Smooth muscle cell (in vitro differentiated cells): ENCODE data around the gene MCU. TPM values are rescaled to one million over a fixed set of nuclear protein-coding genes. Genes with fewer than 3 reads are reported as not detected.

Experiments
- DNase-seq: peaks from one replicate; lab custom pipeline; 2025; ENCODE audit not compliant: unreplicated experiment; lab: John Stamatoyannopoulos, UW
- H2AFZ ChIP-seq: fragments of 200-600 bp; sonication (generic); 2 replicates; pipeline ENCODE4 v1.6.0; 2016; ENCODE audit warnings: antibody characterized with exemption, low read depth, mild to moderate bottlenecking
- H3F3A ChIP-seq: fragments of 200-600 bp; sonication (generic); 2 replicates; pipeline ENCODE4 v1.6.0; 2017; ENCODE audit warnings: antibody characterized with exemption, low read depth
- H3K27ac ChIP-seq: fragments of 200-600 bp; sonication (generic); 2 replicates; pipeline ENCODE4 v1.5.1; 2016; ENCODE audit warnings: low read depth, mild to moderate bottlenecking
- H3K27me3 ChIP-seq: fragments of 200-600 bp; sonication (generic); 2 replicates; pipeline ENCODE4 v1.6.1; 2016; ENCODE audit warnings: low read depth, mild to moderate bottlenecking
- H3K36me3 ChIP-seq: fragments of 200-600 bp; sonication (generic); 2 replicates; pipeline ENCODE4 v1.5.1; 2016; ENCODE audit warnings: low read depth
- H3K4me1 ChIP-seq: fragments of 200-600 bp; sonication (generic); 2 replicates; pipeline ENCODE4 v1.5.1; 2016; ENCODE audit warnings: low read depth
- H3K4me2 ChIP-seq: fragments of 200-600 bp; sonication (generic); 2 replicates; pipeline ENCODE4 v1.6.0; 2016; ENCODE audit warnings: mild to moderate bottlenecking
- H3K4me3 ChIP-seq: fragments of 200-600 bp; sonication (generic); 2 replicates; pipeline ENCODE4 v1.5.1; 2016; ENCODE audit warnings: mild to moderate bottlenecking
- H3K79me2 ChIP-seq: fragments of 200-600 bp; sonication (generic); 2 replicates; pipeline ENCODE4 v1.6.0; 2016; ENCODE audit warnings: low read depth, mild to moderate bottlenecking
- H3K9ac ChIP-seq: fragments of 200-600 bp; sonication (generic); 2 replicates; pipeline ENCODE4 v1.6.0; 2016; ENCODE audit warnings: low read depth
- H3K9me3 ChIP-seq: fragments of 200-600 bp; sonication (generic); replicated peaks from 2 replicates; pipeline ENCODE4 v1.5.1; 2016; ENCODE audit warnings: low read depth
- H4K20me1 ChIP-seq: fragments of 200-600 bp; sonication (generic); 2 replicates; pipeline ENCODE4 v1.6.0; 2016; ENCODE audit warnings: low read depth
- WGBS: methylation state at CpG from one replicate; pipeline ENCODE4 v1.1.7; 2016; ENCODE audit warnings: low lambda C conversion rate; 5-methylcytosine and 5-hydroxymethylcytosine counted together
- polyA plus RNA-seq: library from polyadenylated mRNA; unstranded; fragments of >200 nt; fragmentation: Nextera tagmentation; extraction: Ambion mirVana; gene quantifications from 2 replicates; pipeline ENCODE4 v1.2.1, GENCODE V29; 2016
- total RNA-seq: library from RNA; depleted of rRNA; stranded (reverse); fragments of >200 nt; gene quantifications from 2 replicates; pipeline ENCODE4 v1.2.3, GENCODE V29; 2014
- TF ChIP-seq, protein P1 (sequence below): fragments of 200-600 bp; sonication (generic); IDR thresholded peaks from 2 replicates; pipeline ENCODE4 v1.5.1; 2017; ENCODE audit warnings: borderline replicate concordance, mild to moderate bottlenecking, antibody characterized with exemption; ENCODE audit not compliant: insufficient read depth, poor library complexity, severe bottlenecking

The MCU gene
- total and polyA plus RNA-seq, 2 experiments from 2014 or later: 15.4 to 30.4 TPM

DNA sequence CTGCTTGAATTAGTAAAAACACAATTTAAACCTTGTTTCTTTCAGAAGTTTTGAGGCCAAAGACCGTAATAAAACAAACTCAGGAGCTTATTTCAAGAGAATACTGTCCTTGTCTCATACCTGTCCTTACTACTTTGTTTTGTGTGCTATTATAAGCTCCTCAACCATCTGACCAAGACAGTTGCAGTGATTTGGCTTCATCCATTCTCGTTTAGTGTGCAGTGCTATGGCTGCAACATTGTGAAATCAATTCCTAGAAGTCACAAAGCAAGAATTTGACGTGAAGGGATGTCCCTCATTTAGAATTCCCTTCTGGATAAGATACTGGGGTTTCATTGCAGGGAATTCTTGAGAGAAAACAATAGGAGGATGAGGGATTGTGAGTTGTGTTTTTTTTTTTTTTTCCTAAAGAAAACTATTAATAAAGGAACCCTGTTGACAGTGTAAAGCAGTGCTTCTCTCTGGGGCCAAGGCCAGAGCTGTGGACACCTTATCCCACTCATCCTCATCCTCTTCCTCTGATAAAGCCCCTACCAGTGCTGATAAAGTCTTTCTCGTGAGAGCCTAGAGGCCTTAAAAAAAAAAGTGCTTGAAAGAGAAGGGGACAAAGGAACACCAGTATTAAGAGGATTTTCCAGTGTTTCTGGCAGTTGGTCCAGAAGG, 201.3 kb downstream of the MCU start, which contains the start of gene OIT3:
TSS of gene OIT3 (plus strand) at position 604 of the 663 bp plus-strand sequence. CDS start 60 bp downstream, outside the sequence.
- no peaks in the 10 kb centered on the region for H3F3A ChIP-seq
- H3K9me3 ChIP-seq: no peaks in the 10 kb centered on the region
- H3K27ac ChIP-seq: no peak within 1 kb of the TSS
- TF ChIP-seq, protein P1, sequence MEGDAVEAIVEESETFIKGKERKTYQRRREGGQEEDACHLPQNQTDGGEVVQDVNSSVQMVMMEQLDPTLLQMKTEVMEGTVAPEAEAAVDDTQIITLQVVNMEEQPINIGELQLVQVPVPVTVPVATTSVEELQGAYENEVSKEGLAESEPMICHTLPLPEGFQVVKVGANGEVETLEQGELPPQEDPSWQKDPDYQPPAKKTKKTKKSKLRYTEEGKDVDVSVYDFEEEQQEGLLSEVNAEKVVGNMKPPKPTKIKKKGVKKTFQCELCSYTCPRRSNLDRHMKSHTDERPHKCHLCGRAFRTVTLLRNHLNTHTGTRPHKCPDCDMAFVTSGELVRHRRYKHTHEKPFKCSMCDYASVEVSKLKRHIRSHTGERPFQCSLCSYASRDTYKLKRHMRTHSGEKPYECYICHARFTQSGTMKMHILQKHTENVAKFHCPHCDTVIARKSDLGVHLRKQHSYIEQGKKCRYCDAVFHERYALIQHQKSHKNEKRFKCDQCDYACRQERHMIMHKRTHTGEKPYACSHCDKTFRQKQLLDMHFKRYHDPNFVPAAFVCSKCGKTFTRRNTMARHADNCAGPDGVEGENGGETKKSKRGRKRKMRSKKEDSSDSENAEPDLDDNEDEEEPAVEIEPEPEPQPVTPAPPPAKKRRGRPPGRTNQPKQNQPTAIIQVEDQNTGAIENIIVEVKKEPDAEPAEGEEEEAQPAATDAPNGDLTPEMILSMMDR: no peak
- no peaks in the 10 kb centered on the region for H3K27me3 ChIP-seq
- no peak for DNase-seq
- H3K36me3 ChIP-seq: no peaks in the 10 kb centered on the region
- H3K4me1 ChIP-seq: peaks cover 4% of the 10 kb centered on the region
- no peaks in the 10 kb centered on the region for H4K20me1 ChIP-seq
- H3K4me3 ChIP-seq: no peak within 1 kb of the TSS
- no peak within 1 kb of the TSS for H3K4me2 ChIP-seq
- H3K79me2 ChIP-seq: no peaks in the 10 kb centered on the region
- no peak within 1 kb of the TSS for H2AFZ ChIP-seq
- WGBS: 60% methylated on average over 4 of the region's 4 CpGs
- H3K9ac ChIP-seq: no peak within 1 kb of the TSS

DNA sequence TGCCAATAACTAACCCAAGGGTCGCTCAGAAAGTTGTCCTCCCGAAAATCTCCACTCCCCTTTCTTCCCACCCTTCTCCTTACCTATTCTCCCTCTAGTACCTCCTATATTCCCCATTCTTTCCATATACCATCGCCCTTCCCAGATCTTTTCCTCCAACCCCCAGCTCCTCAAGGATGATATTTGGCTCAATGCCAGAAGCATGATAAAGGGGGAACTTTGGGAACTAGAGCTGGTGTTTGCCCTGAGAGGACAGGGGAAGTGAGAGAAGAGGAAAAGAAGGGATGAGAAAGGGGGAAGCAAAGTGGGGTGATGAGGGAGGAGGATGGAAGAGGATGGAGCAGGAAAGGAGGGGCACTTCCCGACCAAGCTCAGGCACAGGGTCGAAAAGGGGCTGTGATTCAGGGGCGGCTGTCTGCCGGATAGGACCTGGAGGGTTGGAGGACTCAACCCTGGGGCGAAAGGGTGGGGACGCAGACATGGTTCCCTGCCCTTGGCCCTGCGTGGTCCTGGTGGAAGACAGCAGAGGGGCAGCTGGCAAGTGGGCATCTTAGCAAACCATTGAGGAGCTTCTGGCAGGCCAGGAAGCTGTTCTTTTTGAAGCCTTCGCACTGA, 203.4 kb downstream of the MCU start:
- Histone ChIP-seq H3F3A (no peaks in the 10 kb centered on the region), H3K9ac (no peak overlapping the region), H3K36me3 (no peaks in the 10 kb centered on the region), H3K4me2 (no peak overlapping the region), H3K9me3 (no peaks in the 10 kb centered on the region), H3K4me1 (peaks cover 4% of the 10 kb centered on the region), H4K20me1 (no peaks in the 10 kb centered on the region), H3K27ac (no peak overlapping the region), H3K27me3 (no peaks in the 10 kb centered on the region), H2AFZ (no peak overlapping the region), H3K4me3 (no peak overlapping the region), H3K79me2 (no peaks in the 10 kb centered on the region)
- TF ChIP-seq, protein P1: no peak
- 91% methylated on average over 11 of the region's 11 CpGs for WGBS
- DNase-seq: no peak

DNA sequence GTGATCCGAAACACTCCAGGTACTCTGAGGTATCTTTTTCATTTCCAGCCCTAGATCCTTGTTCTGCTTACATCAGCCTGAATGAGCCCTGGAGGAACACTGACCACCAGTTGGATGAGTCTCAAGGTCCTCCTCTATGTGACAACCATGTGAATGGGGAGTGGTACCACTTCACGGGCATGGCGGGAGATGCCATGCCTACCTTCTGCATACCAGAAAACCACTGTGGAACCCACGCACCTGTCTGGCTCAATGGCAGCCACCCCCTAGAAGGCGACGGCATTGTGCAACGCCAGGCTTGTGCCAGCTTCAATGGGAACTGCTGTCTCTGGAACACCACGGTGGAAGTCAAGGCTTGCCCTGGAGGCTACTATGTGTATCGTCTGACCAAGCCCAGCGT, 206.7 kb downstream of the MCU start:
- H2AFZ ChIP-seq: no peak overlapping the region
- DNase-seq: no peak
- H3K4me2 ChIP-seq: no peak overlapping the region
- H4K20me1 ChIP-seq: no peaks in the 10 kb centered on the region
- H3K27ac ChIP-seq: no peak overlapping the region
- no peaks in the 10 kb centered on the region for H3K9me3 ChIP-seq
- 93% methylated on average over 10 of the region's 10 CpGs for WGBS
- H3F3A ChIP-seq: no peaks in the 10 kb centered on the region
- no peak overlapping the region for H3K4me3 ChIP-seq
- no peaks in the 10 kb centered on the region for H3K36me3 ChIP-seq
- no peak overlapping the region for H3K9ac ChIP-seq
- TF ChIP-seq, protein P1: no peak
- H3K27me3 ChIP-seq: no peaks in the 10 kb centered on the region
- no peaks in the 10 kb centered on the region for H3K79me2 ChIP-seq
- H3K4me1 ChIP-seq: no peaks in the 10 kb centered on the region
